ENCODE data around the gene TMEM198. TPM values are rescaled to one million over a fixed set of nuclear protein-coding genes. Genes with fewer than 3 reads are reported as not detected.

TMEM198 gene
- total and polyA plus RNA-seq, 2 donors (not counting 1 experiment from before 2014, with no cell fraction given) = 0.39 to 1.1 TPM

DNA sequence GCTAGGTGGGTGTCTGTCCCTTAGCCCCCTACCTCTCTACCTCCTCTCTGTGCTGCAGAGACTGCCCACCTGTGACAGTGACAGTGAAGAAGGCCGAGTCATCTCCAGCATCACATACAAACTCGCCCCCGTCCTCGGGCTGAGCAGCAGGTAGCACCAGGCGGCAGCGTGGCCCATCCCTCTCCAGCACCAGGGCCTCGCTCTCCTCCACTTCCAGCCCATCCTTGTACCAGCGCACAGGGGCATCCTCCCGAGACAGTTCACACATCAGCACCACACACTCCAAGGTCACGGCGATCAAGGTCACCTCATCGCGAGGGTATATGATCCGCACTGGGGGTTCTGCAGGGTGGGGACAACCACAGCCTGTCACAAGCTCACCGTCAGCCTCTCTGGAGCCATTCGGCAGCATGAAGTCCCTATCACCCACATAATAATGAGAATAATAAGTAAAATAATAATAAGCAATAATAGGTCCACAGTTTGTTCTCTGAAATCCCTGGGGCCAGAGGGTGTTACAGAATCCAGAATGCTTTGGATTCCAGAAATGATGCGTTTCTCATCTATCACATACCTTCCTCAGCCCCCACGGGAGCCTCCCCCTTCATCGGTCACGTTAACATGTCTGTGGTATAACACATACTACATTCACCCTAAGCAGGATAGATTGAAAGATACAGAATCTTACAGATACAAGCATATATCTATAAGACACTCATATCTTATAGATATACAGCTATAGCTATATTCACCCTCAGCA is 15.5 kb downstream of the TMEM198 start:
- Histone ChIP-seq H3K27ac (ENCODE audit: low read length in 2 of 2) (no peak overlapping the region), H3K4me2 (replicated peaks; ENCODE audit: low read depth, low read length, poor library complexity, severe bottlenecking) (no peak overlapping the region), H3K27me3 (replicated peaks in 1 of 4; ENCODE audit: control extremely low read depth in 1 of 4, control insufficient read depth in 3 of 4, insufficient read depth in 4 of 4, low read length in 3 of 4) (peaks cover 0 to 22% (median 3%) of the 10 kb centered on the region in 4 experiments), H2AFZ (ENCODE audit: insufficient read depth, low read depth, low read length, poor library complexity, severe bottlenecking) (no peak overlapping the region), H4K20me1 (ENCODE audit: control insufficient read depth, insufficient read depth, low read length, poor library complexity, severe bottlenecking) (no peaks in the 10 kb centered on the region), H3K79me2 (ENCODE audit: control insufficient read depth, insufficient read depth, low read length) (no peaks in the 10 kb centered on the region), H3K9me3 (ENCODE audit: control extremely low read depth in 1 of 3, control insufficient read depth in 2 of 3, insufficient read depth in 1 of 3, low read length in 2 of 3) (peaks cover 0 to 6% (median 0%) of the 10 kb centered on the region in 3 donors), H3K4me3 (ENCODE audit: control extremely low read depth in 1 of 5, extremely low read depth in 1 of 5, insufficient read depth in 1 of 5, low read depth in 2 of 5, low read length in 4 of 5) (no peak overlapping the region), H3K9ac (ENCODE audit: low read length) (no peak overlapping the region), H3K4me1 (ENCODE audit: control insufficient read depth in 2 of 2, insufficient read depth in 2 of 2, low read length in 2 of 2) (no peaks in the 10 kb centered on the region), H3K36me3 (replicated peaks in 1 of 2; ENCODE audit: control extremely low read depth in 1 of 2, control insufficient read depth in 1 of 2, extremely low read depth in 1 of 2, insufficient read depth in 2 of 2, low read length in 1 of 2) (no peaks in the 10 kb centered on the region)
- ChIA-PET POLR2A (no interaction called here), CTCF (interaction anchor here (0.9 to 2.5 kb wide), 9 partner anchors 11 to 156 kb away, joined by 3 to 11 read pairs (median 5); partner anchors contain the start of gene CHPF)
- 91% methylated on average over 11 of the region's 20 CpGs for WGBS (ENCODE audit: insufficient coverage)
- H3K9me3 Mint-ChIP-seq (ENCODE audit: insufficient read depth) = no peaks in the 10 kb centered on the region
- ATAC-seq (ENCODE audit: low read depth) = no peak
- TF ChIP-seq, protein P1, sequence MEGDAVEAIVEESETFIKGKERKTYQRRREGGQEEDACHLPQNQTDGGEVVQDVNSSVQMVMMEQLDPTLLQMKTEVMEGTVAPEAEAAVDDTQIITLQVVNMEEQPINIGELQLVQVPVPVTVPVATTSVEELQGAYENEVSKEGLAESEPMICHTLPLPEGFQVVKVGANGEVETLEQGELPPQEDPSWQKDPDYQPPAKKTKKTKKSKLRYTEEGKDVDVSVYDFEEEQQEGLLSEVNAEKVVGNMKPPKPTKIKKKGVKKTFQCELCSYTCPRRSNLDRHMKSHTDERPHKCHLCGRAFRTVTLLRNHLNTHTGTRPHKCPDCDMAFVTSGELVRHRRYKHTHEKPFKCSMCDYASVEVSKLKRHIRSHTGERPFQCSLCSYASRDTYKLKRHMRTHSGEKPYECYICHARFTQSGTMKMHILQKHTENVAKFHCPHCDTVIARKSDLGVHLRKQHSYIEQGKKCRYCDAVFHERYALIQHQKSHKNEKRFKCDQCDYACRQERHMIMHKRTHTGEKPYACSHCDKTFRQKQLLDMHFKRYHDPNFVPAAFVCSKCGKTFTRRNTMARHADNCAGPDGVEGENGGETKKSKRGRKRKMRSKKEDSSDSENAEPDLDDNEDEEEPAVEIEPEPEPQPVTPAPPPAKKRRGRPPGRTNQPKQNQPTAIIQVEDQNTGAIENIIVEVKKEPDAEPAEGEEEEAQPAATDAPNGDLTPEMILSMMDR (IDR thresholded peaks at IDR 0.05) = no peak
- TF ChIP-seq EZH2 (IDR thresholded peaks at IDR 0.05; ENCODE audit: borderline replicate concordance, insufficient read depth, low read depth, low read length, poor library complexity, severe bottlenecking) = no peak
- intact Hi-C loops (cut with micrococcal nuclease) = no loop called here
- no peak for DNase-seq
- H3K27me3 Mint-ChIP-seq = peaks cover 35% of the 10 kb centered on the region
- no peak overlapping the region for H3K27ac Mint-ChIP-seq
- H3K4me1 Mint-ChIP-seq = no peaks in the 10 kb centered on the region
- H3K4me3 Mint-ChIP-seq = no peak overlapping the region

Data from B cell (primary cell).